Hepatocyte (in vitro differentiated cells): ENCODE results near the gene GRIK4.

Experiments
- CTCF ChIP-seq: fragments of 200-600 bp; sonication (generic); IDR thresholded peaks from 2 replicates; pipeline ENCODE4 v1.5.1; 2016; ENCODE audit warnings: antibody characterized with exemption, mild to moderate bottlenecking; ENCODE audit not compliant: poor library complexity
- EZH2 ChIP-seq: fragments of 200-600 bp; sonication (generic); IDR thresholded peaks from 2 replicates; pipeline ENCODE4 v1.6.1; 2016; ENCODE audit warnings: antibody characterized with exemption, mild to moderate bottlenecking, borderline replicate concordance
- EZH2phosphoT487 ChIP-seq: fragments of 200-600 bp; sonication (generic); IDR thresholded peaks from one replicate; pipeline ENCODE4 v1.6.1; 2018; ENCODE audit warnings: antibody characterized with exemption, mild to moderate bottlenecking, low read depth, moderate library complexity; ENCODE audit not compliant: unreplicated experiment, severe bottlenecking

DNA sequence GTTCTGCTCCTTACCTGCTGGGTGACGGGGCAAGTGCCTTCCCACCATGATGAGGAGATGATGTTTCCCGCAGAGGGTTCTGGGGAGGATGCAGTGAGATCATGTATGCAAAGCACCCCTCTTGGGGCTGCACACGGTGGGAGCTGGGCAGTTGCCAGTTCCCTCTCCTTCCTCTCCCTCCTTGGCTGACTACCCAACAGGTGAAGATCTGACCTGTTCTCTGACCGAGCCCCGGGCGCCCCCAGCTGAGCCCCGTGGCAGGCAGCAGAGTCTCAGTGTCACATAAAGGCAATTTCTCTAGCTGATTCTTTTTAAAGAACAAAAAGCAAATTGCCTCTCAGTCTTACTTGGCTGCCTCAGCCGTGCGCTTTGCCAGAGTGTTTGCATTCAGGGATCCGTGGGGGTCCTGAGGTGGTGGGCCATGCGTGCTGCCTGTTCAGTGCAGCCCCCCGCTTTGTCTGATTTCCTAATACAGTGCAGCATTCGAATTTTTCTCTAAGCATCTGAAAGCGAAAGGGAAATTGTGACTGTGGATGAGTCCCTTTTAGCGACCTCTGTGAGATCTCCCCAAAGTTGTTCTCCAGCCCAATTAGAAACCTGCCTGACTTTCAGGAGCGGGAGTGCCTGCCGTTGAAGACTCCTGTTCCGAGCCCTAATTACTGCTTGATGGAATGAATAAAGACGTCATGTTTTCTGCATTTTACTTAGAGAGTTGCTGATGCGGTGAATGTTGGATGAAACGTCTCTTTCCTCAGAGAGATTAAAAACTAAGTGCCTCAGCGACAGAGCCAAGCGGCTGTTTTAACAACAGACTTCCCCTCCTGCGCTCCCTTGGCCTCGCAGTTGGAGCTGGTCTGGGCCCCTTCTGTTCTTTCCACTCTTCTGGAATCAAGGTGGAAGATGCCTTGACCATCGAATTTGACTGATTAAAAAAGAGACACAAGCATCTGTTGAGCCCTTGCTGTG, 86.0 kb downstream of the GRIK4 start:
- TF ChIP-seq CTCF, result no peak
- no peak for TF ChIP-seq EZH2
- TF ChIP-seq EZH2phosphoT487, result no peak
